SU-DHL-6 (cell line): Measurements from ENCODE around the gene KCNJ4.

Source experiments
- H2AFZ ChIP-seq: fragments of 200-600 bp; sonication (generic); 2 replicates; pipeline ENCODE4 v1.6.1; 2014; ENCODE audit warnings: low read depth, mild to moderate bottlenecking, moderate library complexity, mixed read lengths, antibody characterized with exemption, low read length; ENCODE audit not compliant: severe bottlenecking
- H3F3A ChIP-seq: fragments of 200-600 bp; shearing (Covaris generic); 2 replicates; pipeline ENCODE4 v1.6.0; 2016; ENCODE audit warnings: antibody characterized with exemption, mild to moderate bottlenecking; ENCODE audit not compliant: insufficient read depth
- H3K27ac ChIP-seq: fragments of 200-600 bp; sonication (generic); 2 replicates; pipeline ENCODE4 v1.5.1; 2016; ENCODE audit warnings: low read depth, mild to moderate bottlenecking, low read length, moderate library complexity, mixed read lengths
- H3K27me3 ChIP-seq: fragments of 200-600 bp; sonication (generic), shearing (Covaris generic); 2 replicates; pipeline ENCODE4 v1.6.0; 2014; ENCODE audit warnings: mild to moderate bottlenecking, low read length
- H3K36me3 ChIP-seq: fragments of 200-600 bp; sonication (generic); 2 replicates; pipeline ENCODE4 v1.6.1; 2014; ENCODE audit warnings: mild to moderate bottlenecking, low read length, mixed read lengths
- H3K4me2 ChIP-seq: fragments of 300-600, 200-600 bp; shearing (Covaris generic), sonication (generic); 2 replicates; pipeline ENCODE4 v1.6.0; 2014; ENCODE audit warnings: low read length, low read depth, mild to moderate bottlenecking; ENCODE audit not compliant: poor library complexity, severe bottlenecking
- H3K4me3 ChIP-seq: fragments of 200-600 bp; sonication (generic); 2 replicates; pipeline ENCODE4 v1.5.1; 2014; ENCODE audit warnings: antibody characterized with exemption, low read length, mild to moderate bottlenecking, mixed read lengths; ENCODE audit not compliant: insufficient read depth, poor library complexity, severe bottlenecking
- H3K79me2 ChIP-seq: fragments of 200-600 bp; sonication (generic); 2 replicates; pipeline ENCODE4 v1.6.1; 2014; ENCODE audit warnings: mild to moderate bottlenecking, low read length, moderate library complexity; ENCODE audit not compliant: insufficient read depth
- H3K9ac ChIP-seq: fragments of 200-600 bp; sonication (generic); 2 replicates; pipeline ENCODE4 v1.7.0; 2014; ENCODE audit warnings: mild to moderate bottlenecking, low read length
- H3K9me2 ChIP-seq: fragments of 200-600 bp; sonication (generic); replicated peaks from 2 replicates; pipeline ENCODE4 v1.6.1; 2014; ENCODE audit warnings: low read length; ENCODE audit not compliant: insufficient read depth
- H3K9me3 ChIP-seq: fragments of 200-600 bp; sonication (generic); 2 replicates; pipeline ENCODE4 v1.6.1; 2014; ENCODE audit warnings: low read length, mixed read lengths; ENCODE audit not compliant: insufficient read depth
- H4K20me1 ChIP-seq: fragments of 200-600 bp; sonication (generic); 2 replicates; pipeline ENCODE4 v1.6.1; 2014; ENCODE audit warnings: low read depth, mild to moderate bottlenecking, antibody characterized with exemption, low read length, moderate library complexity, mixed read lengths
- CTCF ChIP-seq: fragments of 200-600 bp; sonication (generic); IDR thresholded peaks from one replicate; pipeline ENCODE4 v1.5.1; 2017; ENCODE audit warnings: antibody characterized with exemption, mild to moderate bottlenecking, low read length, moderate library complexity; ENCODE audit not compliant: insufficient read depth, poor library complexity, severe bottlenecking
- EZH2phosphoT487 ChIP-seq: fragments of 200-600 bp; sonication (generic), shearing (Covaris generic); conservative IDR thresholded peaks from 2 replicates; pipeline ENCODE4 v1.6.1; 2018; ENCODE audit warnings: mild to moderate bottlenecking, antibody characterized with exemption, low read length, moderate library complexity, mixed read lengths

The KCNJ4 gene

GRCh38 chr22:38416621-38417251 is 38.3 kb downstream of the KCNJ4 start:
- H3K9me2 ChIP-seq, result no peaks in the 10 kb centered on the region
- H3K9ac ChIP-seq, result no peak overlapping the region
- no peaks in the 10 kb centered on the region for H4K20me1 ChIP-seq
- H3K4me3 ChIP-seq, result no peak overlapping the region
- H2AFZ ChIP-seq, result no peak overlapping the region
- no peaks in the 10 kb centered on the region for H3F3A ChIP-seq
- no peaks in the 10 kb centered on the region for H3K36me3 ChIP-seq
- H3K79me2 ChIP-seq, result no peaks in the 10 kb centered on the region
- no peaks in the 10 kb centered on the region for H3K9me3 ChIP-seq
- TF ChIP-seq CTCF (no peak), EZH2phosphoT487 (no peak)
- no peak overlapping the region for H3K27ac ChIP-seq
- H3K4me2 ChIP-seq, result no peak overlapping the region
- no peaks in the 10 kb centered on the region for H3K27me3 ChIP-seq

DNA sequence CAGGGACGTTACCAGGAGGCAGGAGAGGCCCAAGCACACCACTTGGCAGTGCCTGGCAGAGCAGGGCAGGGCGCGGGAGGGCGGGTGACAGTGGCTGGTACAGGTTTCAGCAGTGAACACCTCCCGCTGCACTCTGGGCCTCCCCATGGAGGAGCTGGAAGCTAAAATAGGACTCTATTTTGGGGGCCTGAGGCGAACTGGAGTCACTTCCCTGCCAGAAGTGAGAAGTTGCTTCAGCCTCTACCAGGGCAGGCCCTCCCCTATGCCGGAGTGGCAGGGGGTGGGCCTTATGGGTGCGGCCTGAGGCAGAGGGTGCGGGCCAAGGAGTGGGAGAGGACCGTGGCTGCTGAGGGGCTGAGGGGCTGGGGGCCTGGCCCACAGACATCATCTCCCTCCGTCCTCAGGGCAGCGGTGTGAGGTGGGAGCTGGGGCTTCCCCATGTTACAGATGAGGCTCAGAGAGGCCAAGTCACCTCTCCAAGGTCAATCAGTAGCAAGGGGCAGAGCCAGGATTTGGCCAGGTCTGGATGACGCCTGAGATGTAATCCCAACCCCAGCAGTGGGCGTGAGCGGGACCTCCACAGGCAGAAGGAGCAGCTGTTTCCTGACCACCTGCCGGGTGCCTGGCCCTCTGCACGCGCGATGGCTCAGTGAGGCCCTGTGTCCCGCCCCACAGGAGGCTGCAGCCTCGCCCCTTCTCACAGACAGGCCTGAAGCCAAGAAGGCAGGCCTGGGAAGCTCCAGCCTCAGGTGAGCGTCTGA is 39.3 kb downstream of the KCNJ4 start:
- TF ChIP-seq EZH2phosphoT487 (no peak), CTCF (no peak)
- H2AFZ ChIP-seq, result no peak overlapping the region
- no peak overlapping the region for H3K27ac ChIP-seq
- H3F3A ChIP-seq, result no peaks in the 10 kb centered on the region
- no peaks in the 10 kb centered on the region for H3K9me2 ChIP-seq
- H3K4me3 ChIP-seq, result no peak overlapping the region
- H3K36me3 ChIP-seq, result no peaks in the 10 kb centered on the region
- H3K9ac ChIP-seq, result no peak overlapping the region
- H3K79me2 ChIP-seq, result no peaks in the 10 kb centered on the region
- H4K20me1 ChIP-seq, result no peaks in the 10 kb centered on the region
- H3K4me2 ChIP-seq, result no peak overlapping the region
- H3K9me3 ChIP-seq, result no peaks in the 10 kb centered on the region
- H3K27me3 ChIP-seq, result no peaks in the 10 kb centered on the region

GRCh38 chr22:38415046-38415445 is 40.0 kb downstream of the KCNJ4 start:
- H3K4me3 ChIP-seq, result no peak overlapping the region
- H3K79me2 ChIP-seq, result no peaks in the 10 kb centered on the region
- H2AFZ ChIP-seq, result no peak overlapping the region
- no peaks in the 10 kb centered on the region for H4K20me1 ChIP-seq
- TF ChIP-seq EZH2phosphoT487 (no peak), CTCF (no peak)
- no peaks in the 10 kb centered on the region for H3K9me3 ChIP-seq
- no peak overlapping the region for H3K4me2 ChIP-seq
- H3F3A ChIP-seq, result no peaks in the 10 kb centered on the region
- no peak overlapping the region for H3K27ac ChIP-seq
- H3K27me3 ChIP-seq, result no peaks in the 10 kb centered on the region
- no peak overlapping the region for H3K9ac ChIP-seq
- H3K9me2 ChIP-seq, result no peaks in the 10 kb centered on the region
- H3K36me3 ChIP-seq, result no peaks in the 10 kb centered on the region
